ENCODE results near the gene RPS6KB1. TPM values are rescaled to one million over a fixed set of nuclear protein-coding genes. Genes with fewer than 3 reads are reported as not detected.
A peak's percentile ranks its signal among the peaks of the same experiment; 100 is the strongest.
"Not testable (repeated sequence)": the region's sequence is repeated elsewhere in the genome, so short reads cannot be mapped to it uniquely, and the experiment has no call there.

The RPS6KB1 gene
- total and polyA plus RNA-seq, 4 donors, result 8.7 to 59.2 (median 17.5) TPM

DNA sequence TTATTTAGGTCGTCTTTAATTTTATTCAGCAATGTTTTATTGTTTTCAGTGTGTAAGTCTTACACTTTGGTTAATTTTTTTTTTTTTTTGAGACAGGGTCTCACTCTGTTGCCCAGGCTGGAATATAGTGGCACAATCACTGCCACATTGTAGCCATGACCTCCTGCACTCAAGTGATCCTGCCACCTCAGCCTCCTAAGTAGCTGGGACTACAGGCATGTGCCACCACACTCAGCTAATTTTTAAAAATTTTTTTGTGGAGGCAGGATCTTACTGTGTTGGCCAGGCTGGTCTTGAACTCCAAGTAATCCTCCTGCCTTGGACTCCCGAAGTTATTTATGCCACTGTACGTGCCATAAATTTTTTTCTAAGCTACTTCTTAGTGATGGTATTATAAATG, 14.5 kb downstream of the RPS6KB1 start:
- ATAC-seq (ENCODE audit: insufficient read depth, low FRiP score) (no peak), DNase-seq (no peak)
- Histone ChIP-seq H3K36me3 (ENCODE audit: control insufficient read depth in 4 of 4, insufficient read depth in 4 of 4, low read length in 4 of 4) (peaks cover 0 to 8% (median 2%) of the 10 kb centered on the region in 4 donors), H3K4me3 (no peak overlapping the region), H3K9ac (ENCODE audit: insufficient read depth in 1 of 2, low read length in 2 of 2) (no peak overlapping the region), H3K27me3 (ENCODE audit: control insufficient read depth in 3 of 3, insufficient read depth in 3 of 3, low read length in 2 of 3) (no peaks in the 10 kb centered on the region), H3K27ac (ENCODE audit: low read depth in 1 of 2, low read length in 1 of 2) (no peak overlapping the region), H3K9me3 (ENCODE audit: control insufficient read depth in 4 of 4, insufficient read depth in 3 of 4, low read length in 3 of 4) (no peaks in the 10 kb centered on the region), H3K4me1 (ENCODE audit: control insufficient read depth in 5 of 5, insufficient read depth in 5 of 5, low read length in 5 of 5) (no peaks in the 10 kb centered on the region)
- TF ChIP-seq, protein P1, sequence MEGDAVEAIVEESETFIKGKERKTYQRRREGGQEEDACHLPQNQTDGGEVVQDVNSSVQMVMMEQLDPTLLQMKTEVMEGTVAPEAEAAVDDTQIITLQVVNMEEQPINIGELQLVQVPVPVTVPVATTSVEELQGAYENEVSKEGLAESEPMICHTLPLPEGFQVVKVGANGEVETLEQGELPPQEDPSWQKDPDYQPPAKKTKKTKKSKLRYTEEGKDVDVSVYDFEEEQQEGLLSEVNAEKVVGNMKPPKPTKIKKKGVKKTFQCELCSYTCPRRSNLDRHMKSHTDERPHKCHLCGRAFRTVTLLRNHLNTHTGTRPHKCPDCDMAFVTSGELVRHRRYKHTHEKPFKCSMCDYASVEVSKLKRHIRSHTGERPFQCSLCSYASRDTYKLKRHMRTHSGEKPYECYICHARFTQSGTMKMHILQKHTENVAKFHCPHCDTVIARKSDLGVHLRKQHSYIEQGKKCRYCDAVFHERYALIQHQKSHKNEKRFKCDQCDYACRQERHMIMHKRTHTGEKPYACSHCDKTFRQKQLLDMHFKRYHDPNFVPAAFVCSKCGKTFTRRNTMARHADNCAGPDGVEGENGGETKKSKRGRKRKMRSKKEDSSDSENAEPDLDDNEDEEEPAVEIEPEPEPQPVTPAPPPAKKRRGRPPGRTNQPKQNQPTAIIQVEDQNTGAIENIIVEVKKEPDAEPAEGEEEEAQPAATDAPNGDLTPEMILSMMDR (IDR thresholded peaks at IDR 0.05; ENCODE audit: control extremely low read depth, extremely low read depth), result no peak
- WGBS, 2 donors, result 94 to 95% methylated on average over 3 of the region's 3 CpGs

DNA sequence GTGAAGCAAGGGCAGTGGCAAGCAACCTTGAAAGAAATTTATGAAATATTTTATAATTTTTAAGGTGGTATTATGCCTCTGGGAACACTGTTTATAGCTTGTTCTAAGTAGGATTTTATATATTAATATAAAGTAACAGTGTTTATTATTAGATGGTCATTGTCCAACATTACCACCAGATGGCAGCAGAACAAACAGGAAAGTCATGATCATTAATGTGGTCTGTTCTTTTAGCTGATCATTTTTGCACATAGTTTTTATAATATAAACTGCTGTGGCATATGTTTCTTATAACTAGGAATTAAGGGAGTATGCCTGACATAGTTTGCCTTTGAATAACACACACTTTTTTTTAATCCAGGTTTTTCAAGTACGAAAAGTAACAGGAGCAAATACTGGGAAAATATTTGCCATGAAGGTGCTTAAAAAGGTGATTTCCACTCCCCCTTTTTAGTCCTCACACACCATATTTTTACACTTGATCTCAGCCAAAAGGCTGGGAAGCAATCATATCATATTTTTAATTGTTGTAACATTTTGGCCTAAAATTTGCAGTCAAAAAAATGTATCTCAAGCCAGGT, 21.4 kb downstream of the RPS6KB1 start:
- Histone ChIP-seq H3K4me3 (no peak overlapping the region), H3K9ac (ENCODE audit: insufficient read depth in 1 of 2, low read length in 2 of 2) (no peak overlapping the region), H3K9me3 (ENCODE audit: control insufficient read depth in 4 of 4, insufficient read depth in 3 of 4, low read length in 3 of 4) (no peaks in the 10 kb centered on the region), H3K27ac (ENCODE audit: low read depth in 1 of 2, low read length in 1 of 2) (no peak overlapping the region), H3K4me1 (ENCODE audit: control insufficient read depth in 5 of 5, insufficient read depth in 5 of 5, low read length in 5 of 5) (peaks cover 0 to 1% (median 0%) of the 10 kb centered on the region in 5 donors), H3K36me3 (ENCODE audit: control insufficient read depth in 4 of 4, insufficient read depth in 4 of 4, low read length in 4 of 4) (peaks cover 9 to 22% (median 14%) of the 10 kb centered on the region in 4 donors), H3K27me3 (ENCODE audit: control insufficient read depth in 3 of 3, insufficient read depth in 3 of 3, low read length in 2 of 3) (no peaks in the 10 kb centered on the region)
- DNase-seq (peak in 2 of 3 donors; percentile 72 to 76), ATAC-seq (ENCODE audit: insufficient read depth, low FRiP score) (no peak)
- TF ChIP-seq, protein P1 (IDR thresholded peaks at IDR 0.05; ENCODE audit: control extremely low read depth, extremely low read depth), result peak; percentile 9
- WGBS, 2 donors, result 77 to 97% methylated on average over 1 of the region's 1 CpG

DNA sequence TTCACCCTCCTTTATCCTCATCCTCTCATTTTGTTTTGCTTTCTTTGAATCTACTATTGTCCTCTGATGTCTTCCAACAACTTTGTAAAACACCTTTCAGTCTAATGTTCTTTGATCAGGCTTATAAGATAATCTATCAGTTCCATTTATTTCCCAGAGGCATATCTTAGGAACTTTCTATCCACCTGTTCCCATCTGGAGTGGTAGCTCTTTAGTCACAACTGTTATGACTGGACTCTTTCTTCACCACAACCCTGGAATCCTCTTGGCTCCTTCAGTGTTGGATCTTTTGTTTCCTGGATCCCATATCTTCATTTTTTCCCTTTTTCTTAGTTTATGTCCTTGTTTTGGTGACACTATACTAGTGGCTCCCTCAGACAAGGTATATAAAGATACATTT, 23.5 kb downstream of the RPS6KB1 start:
- H3K4me3 ChIP-seq, result no peak overlapping the region
- peaks cover 0 to 1% (median 0%) of the 10 kb centered on the region in 5 donors for H3K4me1 ChIP-seq (ENCODE audit: control insufficient read depth in 5 of 5, insufficient read depth in 5 of 5, low read length in 5 of 5)
- H3K9ac ChIP-seq (ENCODE audit: insufficient read depth in 1 of 2, low read length in 2 of 2), result no peak overlapping the region
- DNase-seq, result no peak
- H3K36me3 ChIP-seq (ENCODE audit: control insufficient read depth in 4 of 4, insufficient read depth in 4 of 4, low read length in 4 of 4), result peaks cover 11 to 32% (median 22%) of the 10 kb centered on the region in 4 donors
- no peaks in the 10 kb centered on the region for H3K27me3 ChIP-seq (ENCODE audit: control insufficient read depth in 3 of 3, insufficient read depth in 3 of 3, low read length in 2 of 3)
- ATAC-seq (ENCODE audit: insufficient read depth, low FRiP score), result no peak
- no peaks in the 10 kb centered on the region for H3K9me3 ChIP-seq (ENCODE audit: control insufficient read depth in 4 of 4, insufficient read depth in 3 of 4, low read length in 3 of 4)
- TF ChIP-seq, protein P1 (IDR thresholded peaks at IDR 0.05; ENCODE audit: control extremely low read depth, extremely low read depth), result no peak
- no peak overlapping the region for H3K27ac ChIP-seq (ENCODE audit: low read depth in 1 of 2, low read length in 1 of 2)

DNA sequence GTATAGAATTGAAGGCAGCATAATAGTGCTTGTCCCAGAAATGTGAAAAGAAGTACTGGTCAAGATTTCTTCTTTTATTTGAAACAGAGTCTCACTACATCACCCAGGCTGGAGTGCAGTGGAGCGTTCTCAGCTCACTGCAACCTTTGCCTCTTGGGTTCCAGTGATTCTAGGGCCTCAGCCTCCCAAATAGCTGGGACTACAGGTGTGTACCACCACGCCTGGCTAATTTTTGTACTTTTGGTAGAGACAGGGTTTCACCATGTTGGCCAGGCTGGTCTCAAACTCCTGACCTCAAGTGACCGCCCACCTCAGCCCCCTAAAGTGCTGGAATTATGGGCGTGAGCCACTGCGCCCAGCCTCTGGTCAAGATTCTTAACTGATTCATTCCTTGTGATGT, 27.7 kb downstream of the RPS6KB1 start:
- H3K36me3 ChIP-seq (ENCODE audit: control insufficient read depth in 4 of 4, insufficient read depth in 4 of 4, low read length in 4 of 4), result peaks cover 13 to 26% (median 17%) of the 10 kb centered on the region in 4 donors
- not testable (repeated sequence) for H3K4me1 ChIP-seq (ENCODE audit: control insufficient read depth in 5 of 5, insufficient read depth in 5 of 5, low read length in 5 of 5); DNase-seq; H3K27me3 ChIP-seq (ENCODE audit: control insufficient read depth in 3 of 3, insufficient read depth in 3 of 3, low read length in 2 of 3); ATAC-seq (ENCODE audit: insufficient read depth, low FRiP score); H3K9ac ChIP-seq (ENCODE audit: insufficient read depth in 1 of 2, low read length in 2 of 2); H3K4me3 ChIP-seq; H3K27ac ChIP-seq (ENCODE audit: low read depth in 1 of 2, low read length in 1 of 2); H3K9me3 ChIP-seq (ENCODE audit: control insufficient read depth in 4 of 4, insufficient read depth in 3 of 4, low read length in 3 of 4)
- WGBS, 2 donors, result 99% methylated on average over 5 of the region's 5 CpGs

DNA sequence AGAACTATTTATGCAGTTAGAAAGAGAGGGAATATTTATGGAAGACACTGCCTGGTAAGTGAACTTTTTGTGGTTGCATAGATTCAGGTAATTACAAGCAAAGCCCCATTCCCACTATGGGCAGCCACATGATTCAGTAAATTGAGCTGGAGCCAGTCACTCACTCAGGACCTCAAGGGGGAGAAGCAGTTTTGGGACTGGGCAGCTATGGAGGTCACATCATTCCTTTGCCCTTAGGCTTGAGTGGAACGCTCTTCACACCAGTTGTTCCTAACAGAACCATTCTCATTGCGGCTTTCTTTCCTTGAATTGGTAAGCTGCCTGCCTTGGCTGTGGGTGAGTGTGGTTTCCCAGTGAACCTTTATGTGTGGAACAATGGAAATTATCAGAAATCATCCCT, 37.2 kb downstream of the RPS6KB1 start:
- H3K4me3 ChIP-seq; H3K27ac ChIP-seq (ENCODE audit: low read depth in 1 of 2, low read length in 1 of 2); DNase-seq; H3K4me1 ChIP-seq (ENCODE audit: control insufficient read depth in 5 of 5, insufficient read depth in 5 of 5, low read length in 5 of 5); H3K27me3 ChIP-seq (ENCODE audit: control insufficient read depth in 3 of 3, insufficient read depth in 3 of 3, low read length in 2 of 3); H3K9me3 ChIP-seq (ENCODE audit: control insufficient read depth in 4 of 4, insufficient read depth in 3 of 4, low read length in 3 of 4); ATAC-seq (ENCODE audit: insufficient read depth, low FRiP score); H3K9ac ChIP-seq (ENCODE audit: insufficient read depth in 1 of 2, low read length in 2 of 2): not testable (repeated sequence)
- H3K36me3 ChIP-seq (ENCODE audit: control insufficient read depth in 4 of 4, insufficient read depth in 4 of 4, low read length in 4 of 4), result peaks cover 11 to 23% (median 15%) of the 10 kb centered on the region in 4 donors
- 98% methylated on average over 2 of the region's 2 CpGs for WGBS, 2 donors

DNA sequence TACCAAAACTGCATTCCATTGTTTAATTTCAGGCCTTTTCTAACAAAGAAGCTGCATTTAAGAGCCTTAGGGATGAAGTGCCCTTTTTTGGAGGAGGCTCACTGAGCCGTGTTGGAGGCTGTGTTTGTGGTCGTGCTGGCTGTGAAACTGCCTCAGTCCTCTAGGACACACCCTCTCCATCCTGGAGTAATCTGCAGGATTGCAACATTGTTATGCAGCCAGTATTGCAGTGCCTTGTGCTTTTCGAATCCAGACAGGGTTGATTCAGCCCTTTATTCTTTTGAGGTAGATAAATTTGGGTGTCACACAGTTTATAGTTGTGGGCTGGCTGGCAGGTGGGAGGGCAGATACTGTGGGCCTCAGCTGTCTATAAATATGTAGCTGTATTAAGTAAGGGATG, 37.8 kb downstream of the RPS6KB1 start:
- not testable (repeated sequence) for ATAC-seq (ENCODE audit: insufficient read depth, low FRiP score)
- 22 to 38% methylated on average over 3 of the region's 3 CpGs for WGBS, 2 donors

More for the DNA sequence above, 37.8 kb downstream of the RPS6KB1 start:
- H3K4me1 ChIP-seq (ENCODE audit: control insufficient read depth in 5 of 5, insufficient read depth in 5 of 5, low read length in 5 of 5); H3K27me3 ChIP-seq (ENCODE audit: control insufficient read depth in 3 of 3, insufficient read depth in 3 of 3, low read length in 2 of 3); H3K4me3 ChIP-seq; H3K9ac ChIP-seq (ENCODE audit: insufficient read depth in 1 of 2, low read length in 2 of 2); H3K27ac ChIP-seq (ENCODE audit: low read depth in 1 of 2, low read length in 1 of 2); H3K9me3 ChIP-seq (ENCODE audit: control insufficient read depth in 4 of 4, insufficient read depth in 3 of 4, low read length in 3 of 4): not testable (repeated sequence)
- H3K36me3 ChIP-seq (ENCODE audit: control insufficient read depth in 4 of 4, insufficient read depth in 4 of 4, low read length in 4 of 4), result peaks cover 11 to 21% (median 18%) of the 10 kb centered on the region in 4 donors
- DNase-seq, result peak in 1 of 3 donors; percentile 6
